Epithelial cell of proximal tubule (primary cell): Measurements from ENCODE around the gene IRF2. TPM values are rescaled to one million over a fixed set of nuclear protein-coding genes. Genes with fewer than 3 reads are reported as not detected.

ENCODE experiments used
- DNase-seq: peaks from one replicate; pipeline ENCODE4 v3.0.0-alpha.2; 2011; ENCODE audit warnings: low read depth
- H3K4me3 ChIP-seq: 2 replicates; pipeline ENCODE4 v1.5.1; 2011; ENCODE audit warnings: low read depth, mild to moderate bottlenecking, low read length
- total RNA-seq: library from RNA; depleted of rRNA; stranded (reverse); fragments of >200 nt; gene quantifications from 2 replicates; pipeline ENCODE4 v1.2.3, GENCODE V29; 2015
- TF ChIP-seq, protein P1 (sequence below): conservative IDR thresholded peaks from 2 replicates; pipeline ENCODE4 v1.5.1; 2012; ENCODE audit warnings: low read depth, mild to moderate bottlenecking, low read length

IRF2 gene
- total RNA-seq, 1 donor from 2014 or later = 22.5 TPM

GRCh38 chr4:184395971-184396391 lies 78.4 kb downstream of the IRF2 start:
- no peak overlapping the region for H3K4me3 ChIP-seq
- TF ChIP-seq, protein P1, sequence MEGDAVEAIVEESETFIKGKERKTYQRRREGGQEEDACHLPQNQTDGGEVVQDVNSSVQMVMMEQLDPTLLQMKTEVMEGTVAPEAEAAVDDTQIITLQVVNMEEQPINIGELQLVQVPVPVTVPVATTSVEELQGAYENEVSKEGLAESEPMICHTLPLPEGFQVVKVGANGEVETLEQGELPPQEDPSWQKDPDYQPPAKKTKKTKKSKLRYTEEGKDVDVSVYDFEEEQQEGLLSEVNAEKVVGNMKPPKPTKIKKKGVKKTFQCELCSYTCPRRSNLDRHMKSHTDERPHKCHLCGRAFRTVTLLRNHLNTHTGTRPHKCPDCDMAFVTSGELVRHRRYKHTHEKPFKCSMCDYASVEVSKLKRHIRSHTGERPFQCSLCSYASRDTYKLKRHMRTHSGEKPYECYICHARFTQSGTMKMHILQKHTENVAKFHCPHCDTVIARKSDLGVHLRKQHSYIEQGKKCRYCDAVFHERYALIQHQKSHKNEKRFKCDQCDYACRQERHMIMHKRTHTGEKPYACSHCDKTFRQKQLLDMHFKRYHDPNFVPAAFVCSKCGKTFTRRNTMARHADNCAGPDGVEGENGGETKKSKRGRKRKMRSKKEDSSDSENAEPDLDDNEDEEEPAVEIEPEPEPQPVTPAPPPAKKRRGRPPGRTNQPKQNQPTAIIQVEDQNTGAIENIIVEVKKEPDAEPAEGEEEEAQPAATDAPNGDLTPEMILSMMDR = no peak
- DNase-seq = no peak

DNA sequence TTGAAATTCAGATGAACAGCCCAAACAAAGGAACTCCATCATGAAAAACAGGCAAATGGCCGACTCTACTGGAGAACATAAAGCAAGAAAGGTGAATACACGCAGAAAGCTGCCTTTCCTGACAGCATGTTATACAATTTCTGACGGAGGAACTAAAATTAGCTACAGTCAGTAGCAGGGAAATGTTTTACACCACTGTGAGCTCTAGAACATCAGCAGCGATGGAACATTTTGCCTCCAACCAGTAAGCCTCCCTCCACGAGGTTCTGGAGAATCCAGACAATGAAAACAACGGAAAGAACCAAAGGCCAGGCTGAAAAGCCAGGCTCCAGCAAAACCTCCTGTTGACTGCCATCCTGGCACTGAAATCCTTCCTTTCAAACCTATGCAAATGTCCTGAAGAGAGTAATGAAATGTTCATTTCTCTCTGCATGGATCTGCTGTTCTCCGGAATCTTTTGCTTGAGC lies 78.9 kb downstream of the IRF2 start:
- H3K4me3 ChIP-seq = no peak overlapping the region
- no peak for DNase-seq
- TF ChIP-seq, protein P1 = no peak

DNA sequence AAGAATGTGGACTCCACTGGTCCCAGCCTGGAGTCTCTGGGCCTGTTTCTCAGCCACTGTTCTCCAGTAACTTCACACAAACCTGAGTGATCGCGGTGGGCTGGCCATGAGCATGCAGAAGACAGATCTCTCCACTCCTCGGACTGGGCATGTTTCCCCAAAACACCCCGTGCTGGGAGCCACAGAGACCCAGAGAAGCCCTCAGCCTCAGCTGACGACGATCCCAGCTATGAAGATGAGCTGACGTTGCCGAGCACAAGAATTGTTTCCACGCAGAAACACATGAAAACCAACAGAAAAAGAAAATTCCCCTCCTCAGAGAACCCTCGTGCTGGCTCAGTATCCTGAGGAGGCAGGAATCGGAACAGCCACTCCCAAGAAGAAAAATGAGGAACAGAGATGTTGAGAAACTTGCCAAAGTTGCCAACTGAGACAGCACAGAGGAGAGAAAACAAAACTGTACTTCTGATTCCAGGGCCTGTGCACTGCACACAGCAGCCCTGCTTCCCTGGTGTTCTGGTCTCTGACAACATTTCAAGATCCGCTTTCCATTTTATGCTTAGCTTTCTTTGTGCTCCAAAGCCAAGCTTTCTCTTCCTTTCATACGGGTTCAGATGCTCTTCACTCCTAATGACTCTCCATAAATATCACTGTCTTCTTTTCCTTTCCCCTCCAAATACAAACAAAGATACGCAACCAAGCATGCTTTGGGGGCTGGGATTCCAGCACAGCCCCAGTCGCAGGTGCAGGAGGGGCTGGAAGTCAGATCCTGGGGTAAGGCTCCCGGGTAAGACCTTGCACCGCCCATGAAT lies 81.4 kb downstream of the IRF2 start:
- TF ChIP-seq, protein P1 = no peak
- DNase-seq = no peak
- H3K4me3 ChIP-seq = no peak overlapping the region

DNA sequence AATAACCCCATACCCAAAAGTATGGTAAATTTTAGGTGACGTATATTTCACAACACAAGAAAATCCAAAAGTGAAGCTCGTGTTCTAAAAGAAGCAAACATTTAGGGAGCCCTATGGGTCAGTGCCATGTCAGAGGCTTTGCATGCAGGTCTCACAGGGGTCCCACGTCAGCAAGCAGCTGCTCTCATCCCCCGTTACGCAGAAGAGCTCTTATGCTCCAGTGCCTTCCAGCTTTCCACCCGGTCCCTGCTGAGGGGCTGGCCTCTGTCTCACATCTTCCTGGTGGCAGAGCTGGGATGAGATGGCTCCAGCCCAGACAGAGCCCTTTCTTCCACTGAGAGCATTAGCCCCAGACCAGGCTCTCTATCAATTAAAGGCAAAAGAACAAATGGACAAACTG lies 82.0 kb downstream of the IRF2 start:
- no peak for DNase-seq
- H3K4me3 ChIP-seq = no peak overlapping the region
- TF ChIP-seq, protein P1 = no peak

DNA sequence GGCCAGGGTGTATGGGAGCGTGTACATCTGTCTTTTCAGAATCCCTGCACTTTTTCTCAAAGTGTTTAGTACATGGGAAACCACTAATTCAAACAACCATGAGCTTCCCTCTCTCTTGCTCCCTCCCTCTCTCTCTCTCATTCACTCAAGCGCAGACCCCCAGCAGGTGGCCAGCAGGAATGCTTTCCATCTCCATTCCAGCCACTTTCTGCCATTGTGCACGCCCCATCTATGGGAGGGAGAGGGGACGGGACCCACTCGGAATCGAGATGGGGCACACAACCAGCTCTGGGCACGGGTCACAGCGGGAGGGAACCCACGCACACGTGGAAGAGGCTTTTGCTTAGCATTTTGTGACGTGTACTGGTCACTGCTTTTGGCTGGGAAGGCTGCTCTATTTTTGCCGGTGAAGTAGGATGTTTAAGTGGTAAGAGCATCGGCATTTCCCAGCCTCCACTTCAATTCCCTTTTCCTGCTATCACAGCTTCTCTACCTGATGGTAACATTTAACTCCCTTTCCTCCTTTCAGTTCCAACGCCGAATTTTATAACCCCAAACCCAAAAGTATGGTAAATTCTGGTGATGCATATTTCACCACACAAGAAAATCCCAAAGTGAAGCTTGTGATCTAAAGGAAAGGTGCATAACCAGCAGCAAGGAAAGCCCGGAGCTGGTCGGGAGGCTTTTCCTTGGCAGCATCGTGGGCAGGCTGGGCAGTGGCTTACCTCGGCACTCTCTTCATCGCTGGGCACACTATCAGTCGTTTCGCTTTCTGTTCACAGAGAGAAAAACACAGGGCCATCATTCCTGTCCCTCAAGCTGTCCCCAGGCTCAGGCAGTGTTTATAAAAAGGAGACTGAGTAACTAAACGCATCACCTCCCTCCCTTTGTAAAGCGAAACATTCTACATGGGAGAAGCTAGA lies 84.1 kb downstream of the IRF2 start:
- H3K4me3 ChIP-seq = no peak overlapping the region
- TF ChIP-seq, protein P1 = no peak
- DNase-seq = no peak

- TF ChIP-seq, protein P1 = no peak
- DNase-seq = no peak
- no peak overlapping the region for H3K4me3 ChIP-seq
Measured at GRCh38 chr4:184388106-184388505, 86.2 kb downstream of the IRF2 start.
